OCI-LY1 (cell line): ENCODE data around the gene PRDM15.

Experiments
- H2AFZ ChIP-seq: fragments of 200-600 bp; sonication (generic), shearing (Covaris generic); 2 replicates; pipeline ENCODE4 v1.6.0; 2014; ENCODE audit warnings: antibody characterized with exemption, mild to moderate bottlenecking, low read length
- H3F3A ChIP-seq: fragments of 200-600 bp; sonication (generic), shearing (Covaris generic); 2 replicates; pipeline ENCODE4 v1.6.0; 2014; ENCODE audit warnings: mild to moderate bottlenecking, antibody characterized with exemption, low read length, moderate library complexity; ENCODE audit not compliant: insufficient read depth
- H3K27ac ChIP-seq: fragments of 200-600 bp; sonication (generic); 2 replicates; pipeline ENCODE4 v1.5.1; 2014; ENCODE audit warnings: low read length, mixed run types, mild to moderate bottlenecking, low read depth; ENCODE audit not compliant: poor library complexity, severe bottlenecking
- H3K27me3 ChIP-seq: fragments of 200-600 bp; sonication (generic); 2 replicates; pipeline ENCODE4 v1.6.0; 2014; ENCODE audit warnings: antibody characterized with exemption, mild to moderate bottlenecking, low read length, moderate library complexity; ENCODE audit not compliant: insufficient read depth
- H3K36me3 ChIP-seq: fragments of 200-600 bp; sonication (generic); 2 replicates; pipeline ENCODE4 v1.6.1; 2014; ENCODE audit warnings: mild to moderate bottlenecking, antibody characterized with exemption, low read length, moderate library complexity, mixed read lengths; ENCODE audit not compliant: insufficient read depth
- H3K4me1 ChIP-seq: fragments of 200-600 bp; sonication (generic); 2 replicates; pipeline ENCODE4 v1.5.1; 2014; ENCODE audit warnings: mild to moderate bottlenecking, low read length, moderate library complexity; ENCODE audit not compliant: insufficient read depth, severe bottlenecking
- H3K4me2 ChIP-seq: fragments of 200-600 bp; sonication (generic), shearing (Covaris generic); 2 replicates; pipeline ENCODE4 v1.6.1; 2014; ENCODE audit warnings: low read length
- H3K4me3 ChIP-seq: fragments of 200-600 bp; sonication (generic); 2 replicates; pipeline ENCODE4 v1.5.1; 2014; ENCODE audit warnings: low read length, low read depth, mild to moderate bottlenecking, mixed read lengths; ENCODE audit not compliant: poor library complexity, severe bottlenecking
- H3K79me2 ChIP-seq: fragments of 200-600 bp; shearing (Covaris generic); 2 replicates; pipeline ENCODE4 v1.6.1; 2016; ENCODE audit warnings: mixed run types, low read length, mixed read lengths; ENCODE audit not compliant: insufficient read depth
- H3K9ac ChIP-seq: fragments of 200-600 bp; sonication (generic), shearing (Covaris generic); 2 replicates; pipeline ENCODE4 v1.6.1; 2014; ENCODE audit warnings: mild to moderate bottlenecking, low read length, mixed read lengths
- H3K9me2 ChIP-seq: fragments of 200-600 bp; sonication (generic), shearing (Covaris generic); 2 replicates; pipeline ENCODE4 v1.6.1; 2014; ENCODE audit warnings: low read depth, mild to moderate bottlenecking, low read length, mixed read lengths
- H3K9me3 ChIP-seq: fragments of 200-600 bp; shearing (Covaris generic); 2 replicates; pipeline ENCODE4 v1.6.1; 2014; ENCODE audit warnings: low read length, mixed read lengths
- H4K20me1 ChIP-seq: fragments of 200-600 bp; sonication (generic), shearing (Covaris generic); 2 replicates; pipeline ENCODE4 v1.6.0; 2016; ENCODE audit warnings: mild to moderate bottlenecking, low read length; ENCODE audit not compliant: insufficient read depth
- CTCF ChIP-seq: fragments of 200-600 bp; sonication (generic), shearing (Covaris generic); IDR thresholded peaks from 2 replicates; pipeline ENCODE4 v1.5.1; 2017; ENCODE audit warnings: mild to moderate bottlenecking, antibody characterized with exemption, low read length, moderate library complexity, mixed read lengths
- EZH2 ChIP-seq: fragments of 200-600 bp; sonication (generic), shearing (Covaris generic); IDR thresholded peaks from 2 replicates; pipeline ENCODE4 v1.8.0; 2017; ENCODE audit warnings: borderline replicate concordance, mixed run types, mild to moderate bottlenecking, antibody characterized with exemption, low read length, moderate library complexity, mixed read lengths

The PRDM15 gene

DNA sequence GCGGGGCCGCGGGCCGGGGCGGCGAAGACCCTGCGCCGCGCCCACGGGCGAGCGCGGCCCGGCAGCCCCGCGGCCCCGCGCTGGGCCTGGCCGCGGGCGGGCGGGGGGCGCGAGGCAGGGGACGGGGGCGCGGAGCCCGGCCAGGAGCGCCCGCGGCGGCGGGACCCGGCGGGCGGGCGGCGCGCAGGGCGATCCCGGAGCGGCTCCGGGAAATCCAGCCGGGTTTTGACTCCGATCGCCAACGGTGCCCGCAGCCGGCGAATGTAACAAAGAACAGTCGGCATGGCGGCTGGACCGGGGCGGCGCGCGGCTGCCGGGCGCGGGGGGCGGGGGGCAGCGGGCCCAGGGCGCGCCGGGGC is 334 bp downstream of the PRDM15 start:
- Histone ChIP-seq H3K9me3 (no peaks in the 10 kb centered on the region), H3K27me3 (no peaks in the 10 kb centered on the region), H3K4me1 (peaks cover 59% of the 10 kb centered on the region), H3K4me2 (peak overlapping the region; percentile 85; the same call in 1 of the 2 replicates), H3K9ac (peak overlapping the region; percentile 99; the same call in 1 of the 2 replicates), H3K36me3 (no peaks in the 10 kb centered on the region), H3F3A (0 out of 2 replicates have a peak, but pooled peaks cover 9% of the 10 kb centered on the region), H3K9me2 (no peaks in the 10 kb centered on the region), H2AFZ (no peak overlapping the region), H3K4me3 (peak overlapping the region; percentile 91), H4K20me1 (no peaks in the 10 kb centered on the region), H3K27ac (peak overlapping the region; percentile 100), H3K79me2 (no peaks in the 10 kb centered on the region)
- TF ChIP-seq CTCF = no peak

DNA sequence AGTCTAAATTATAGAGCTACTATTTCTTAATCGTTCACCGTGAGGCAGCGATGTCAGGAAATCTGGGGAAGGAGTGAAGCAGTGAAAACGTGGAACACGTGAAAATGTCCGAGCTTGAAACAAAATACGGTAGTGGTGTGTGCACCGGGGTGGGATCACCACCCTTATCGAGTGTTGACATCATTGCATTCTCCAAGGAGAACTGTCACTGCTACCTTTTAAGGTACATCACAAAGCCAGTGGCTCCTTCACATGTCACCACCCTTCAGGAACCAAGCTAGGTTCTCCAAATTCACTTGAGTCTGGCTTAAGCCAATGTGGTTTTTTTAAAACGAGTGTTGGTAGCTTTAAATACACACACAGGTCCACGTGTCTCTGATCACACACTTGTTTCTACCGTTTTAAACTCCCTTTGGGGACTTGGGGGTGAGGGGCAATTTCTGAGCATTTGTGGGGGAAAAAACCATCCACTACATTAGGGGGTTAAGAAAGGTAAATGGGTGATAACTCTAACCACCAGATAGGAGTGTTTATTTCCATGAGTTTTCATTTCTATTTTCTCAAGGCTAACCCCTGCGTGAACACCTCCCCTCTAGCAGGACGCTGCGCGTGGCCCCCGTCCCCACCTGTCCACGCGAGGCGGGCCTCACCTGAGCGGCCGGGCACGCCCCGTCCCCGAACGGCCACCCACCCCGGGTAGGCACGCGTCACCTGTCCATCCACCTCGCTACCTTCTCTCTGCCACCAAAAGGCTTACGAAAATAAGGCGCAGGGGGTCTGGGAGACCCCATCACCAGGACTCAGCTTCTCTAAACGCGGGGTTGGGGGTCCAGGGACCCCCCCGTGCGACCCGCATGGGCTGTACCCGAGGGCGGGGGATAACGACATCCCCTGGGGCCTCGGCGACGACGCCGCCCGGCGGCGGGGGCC is 978 bp downstream of the PRDM15 start:
- no peaks in the 10 kb centered on the region for H3K27me3 ChIP-seq
- H3K9me2 ChIP-seq = no peaks in the 10 kb centered on the region
- no peaks in the 10 kb centered on the region for H4K20me1 ChIP-seq
- TF ChIP-seq EZH2 (no peak), CTCF (no peak)
- H3K4me3 ChIP-seq = peak overlapping the region; percentile 91
- peak overlapping the region; percentile 100 for H3K27ac ChIP-seq
- no peaks in the 10 kb centered on the region for H3K79me2 ChIP-seq
- H3F3A ChIP-seq = 0 out of 2 replicates have a peak, but pooled peaks cover 9% of the 10 kb centered on the region
- H3K36me3 ChIP-seq = no peaks in the 10 kb centered on the region
- H3K9me3 ChIP-seq = no peaks in the 10 kb centered on the region
- peaks cover 65% of the 10 kb centered on the region for H3K4me1 ChIP-seq
- peak overlapping the region; percentile 85 for H3K4me2 ChIP-seq
- H3K9ac ChIP-seq = peak overlapping the region; percentile 99
- no peak overlapping the region for H2AFZ ChIP-seq

GRCh38 chr21:41876928-41877652 is 2.1 kb downstream of the PRDM15 start:
- H3K9me2 ChIP-seq = no peaks in the 10 kb centered on the region
- H3K27me3 ChIP-seq = no peaks in the 10 kb centered on the region
- H2AFZ ChIP-seq = no peak overlapping the region
- TF ChIP-seq EZH2 (no peak), CTCF (peak; percentile 40; the same call in 1 of the 2 replicates)
- H3K27ac ChIP-seq = peak overlapping the region; percentile 100
- no peaks in the 10 kb centered on the region for H4K20me1 ChIP-seq
- no peaks in the 10 kb centered on the region for H3K79me2 ChIP-seq
- H3K4me1 ChIP-seq = peaks cover 76% of the 10 kb centered on the region
- peak overlapping the region; percentile 91 for H3K4me3 ChIP-seq
- H3K4me2 ChIP-seq = peak overlapping the region; percentile 85
- H3F3A ChIP-seq = peaks cover 10% of the 10 kb centered on the region; the same call in 1 of the 2 replicates
- peak overlapping the region; percentile 99 for H3K9ac ChIP-seq
- H3K9me3 ChIP-seq = no peaks in the 10 kb centered on the region
- no peaks in the 10 kb centered on the region for H3K36me3 ChIP-seq
